ENCODE results near the gene NRBP1.

Gene NRBP1

GRCh38 chr2:27442920-27443282, 14.5 kb downstream of the NRBP1 start:
- Histone ChIP-seq H3K4me1 (ENCODE audit: control insufficient read depth, insufficient read depth, low read length) (no peaks in the 10 kb centered on the region), H3K27ac (ENCODE audit: extremely low read depth, low read depth, low read length) (no peak overlapping the region), H3K9me3 (ENCODE audit: control insufficient read depth, insufficient read depth, low read depth, low read length) (no peaks in the 10 kb centered on the region), H3K36me3 (ENCODE audit: control insufficient read depth in 2 of 2, insufficient read depth in 1 of 2, low read length in 2 of 2) (peaks cover 24 to 76% of the 10 kb centered on the region in 2 experiments), H3K4me3 (ENCODE audit: low read depth, low read length) (no peak overlapping the region)
- CTCF ChIA-PET: no interaction called here
- TF ChIP-seq ZNF324 (tag by site-specific recombination; IDR thresholded peaks at IDR 0.05) (no peak), ZNF121 (tag by site-specific recombination; IDR thresholded peaks at IDR 0.05) (no peak), ZNF549 (tag by site-specific recombination; IDR thresholded peaks at IDR 0.05) (no peak), ZBTB44 (tag by site-specific recombination; IDR thresholded peaks at IDR 0.05) (no peak), ZBTB21 (tag by site-specific recombination; IDR thresholded peaks at IDR 0.05) (no peak), KLF10 (tag by site-specific recombination; IDR thresholded peaks at IDR 0.05) (no peak), ZNF76 (tag by site-specific recombination; IDR thresholded peaks at IDR 0.05; ENCODE audit: borderline replicate concordance, low read depth) (no peak)
- TF ChIP-seq, protein P1, sequence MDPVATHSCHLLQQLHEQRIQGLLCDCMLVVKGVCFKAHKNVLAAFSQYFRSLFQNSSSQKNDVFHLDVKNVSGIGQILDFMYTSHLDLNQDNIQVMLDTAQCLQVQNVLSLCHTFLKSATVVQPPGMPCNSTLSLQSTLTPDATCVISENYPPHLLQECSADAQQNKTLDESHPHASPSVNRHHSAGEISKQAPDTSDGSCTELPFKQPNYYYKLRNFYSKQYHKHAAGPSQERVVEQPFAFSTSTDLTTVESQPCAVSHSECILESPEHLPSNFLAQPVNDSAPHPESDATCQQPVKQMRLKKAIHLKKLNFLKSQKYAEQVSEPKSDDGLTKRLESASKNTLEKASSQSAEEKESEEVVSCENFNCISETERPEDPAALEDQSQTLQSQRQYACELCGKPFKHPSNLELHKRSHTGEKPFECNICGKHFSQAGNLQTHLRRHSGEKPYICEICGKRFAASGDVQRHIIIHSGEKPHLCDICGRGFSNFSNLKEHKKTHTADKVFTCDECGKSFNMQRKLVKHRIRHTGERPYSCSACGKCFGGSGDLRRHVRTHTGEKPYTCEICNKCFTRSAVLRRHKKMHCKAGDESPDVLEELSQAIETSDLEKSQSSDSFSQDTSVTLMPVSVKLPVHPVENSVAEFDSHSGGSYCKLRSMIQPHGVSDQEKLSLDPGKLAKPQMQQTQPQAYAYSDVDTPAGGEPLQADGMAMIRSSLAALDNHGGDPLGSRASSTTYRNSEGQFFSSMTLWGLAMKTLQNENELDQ (tag by site-specific recombination; IDR thresholded peaks at IDR 0.05; ENCODE audit: low read depth): no peak
- TF ChIP-seq, protein P2, sequence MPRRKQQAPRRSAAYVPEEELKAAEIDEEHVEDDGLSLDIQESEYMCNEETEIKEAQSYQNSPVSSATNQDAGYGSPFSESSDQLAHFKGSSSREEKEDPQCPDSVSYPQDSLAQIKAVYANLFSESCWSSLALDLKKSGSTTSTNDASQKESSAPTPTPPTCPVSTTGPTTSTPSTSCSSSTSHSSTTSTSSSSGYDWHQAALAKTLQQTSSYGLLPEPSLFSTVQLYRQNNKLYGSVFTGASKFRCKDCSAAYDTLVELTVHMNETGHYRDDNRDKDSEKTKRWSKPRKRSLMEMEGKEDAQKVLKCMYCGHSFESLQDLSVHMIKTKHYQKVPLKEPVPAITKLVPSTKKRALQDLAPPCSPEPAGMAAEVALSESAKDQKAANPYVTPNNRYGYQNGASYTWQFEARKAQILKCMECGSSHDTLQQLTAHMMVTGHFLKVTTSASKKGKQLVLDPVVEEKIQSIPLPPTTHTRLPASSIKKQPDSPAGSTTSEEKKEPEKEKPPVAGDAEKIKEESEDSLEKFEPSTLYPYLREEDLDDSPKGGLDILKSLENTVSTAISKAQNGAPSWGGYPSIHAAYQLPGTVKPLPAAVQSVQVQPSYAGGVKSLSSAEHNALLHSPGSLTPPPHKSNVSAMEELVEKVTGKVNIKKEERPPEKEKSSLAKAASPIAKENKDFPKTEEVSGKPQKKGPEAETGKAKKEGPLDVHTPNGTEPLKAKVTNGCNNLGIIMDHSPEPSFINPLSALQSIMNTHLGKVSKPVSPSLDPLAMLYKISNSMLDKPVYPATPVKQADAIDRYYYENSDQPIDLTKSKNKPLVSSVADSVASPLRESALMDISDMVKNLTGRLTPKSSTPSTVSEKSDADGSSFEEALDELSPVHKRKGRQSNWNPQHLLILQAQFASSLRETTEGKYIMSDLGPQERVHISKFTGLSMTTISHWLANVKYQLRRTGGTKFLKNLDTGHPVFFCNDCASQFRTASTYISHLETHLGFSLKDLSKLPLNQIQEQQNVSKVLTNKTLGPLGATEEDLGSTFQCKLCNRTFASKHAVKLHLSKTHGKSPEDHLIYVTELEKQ (tag by site-specific recombination; IDR thresholded peaks at IDR 0.05; ENCODE audit: borderline replicate concordance): no peak
- TF ChIP-seq, protein P3, sequence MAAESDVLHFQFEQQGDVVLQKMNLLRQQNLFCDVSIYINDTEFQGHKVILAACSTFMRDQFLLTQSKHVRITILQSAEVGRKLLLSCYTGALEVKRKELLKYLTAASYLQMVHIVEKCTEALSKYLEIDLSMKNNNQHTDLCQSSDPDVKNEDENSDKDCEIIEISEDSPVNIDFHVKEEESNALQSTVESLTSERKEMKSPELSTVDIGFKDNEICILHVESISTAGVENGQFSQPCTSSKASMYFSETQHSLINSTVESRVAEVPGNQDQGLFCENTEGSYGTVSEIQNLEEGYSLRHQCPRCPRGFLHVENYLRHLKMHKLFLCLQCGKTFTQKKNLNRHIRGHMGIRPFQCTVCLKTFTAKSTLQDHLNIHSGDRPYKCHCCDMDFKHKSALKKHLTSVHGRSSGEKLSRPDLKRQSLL (tag by site-specific recombination; IDR thresholded peaks at IDR 0.05): no peak
- POLR2A ChIA-PET: interaction anchor here (1.0 to 1.2 kb wide), 2 partner anchors 14 to 15 kb away, joined by 3 read pairs; partner anchors contain the start of gene NRBP1

GRCh38 chr2:27445155-27445554, 16.7 kb downstream of the NRBP1 start:
- CTCF ChIA-PET: no interaction called here
- Histone ChIP-seq H3K4me3 (ENCODE audit: low read depth, low read length) (no peak overlapping the region), H3K4me1 (ENCODE audit: control insufficient read depth, insufficient read depth, low read length) (no peaks in the 10 kb centered on the region), H3K27ac (ENCODE audit: extremely low read depth, low read depth, low read length) (no peak overlapping the region), H3K9me3 (ENCODE audit: control insufficient read depth, insufficient read depth, low read depth, low read length) (no peaks in the 10 kb centered on the region), H3K36me3 (ENCODE audit: control insufficient read depth in 2 of 2, insufficient read depth in 1 of 2, low read length in 2 of 2) (peaks cover 7 to 74% of the 10 kb centered on the region in 2 experiments)
- POLR2A ChIA-PET: interaction anchor here (0.6 kb wide), 1 partner anchor 105 kb away, joined by 3 read pairs; no protein-coding TSS in a partner anchor
- TF ChIP-seq ZNF792 (tag by site-specific recombination; IDR thresholded peaks at IDR 0.05): no peak
- no peak for TF ChIP-seq ZNF433 (tag by site-specific recombination; IDR thresholded peaks at IDR 0.05; ENCODE audit: low read depth)
- no peak for TF ChIP-seq ZNF837 (tag by site-specific recombination; IDR thresholded peaks at IDR 0.05)

- ChIA-PET POLR2A (no interaction called here), CTCF (no interaction called here)
- peaks cover 7 to 72% of the 10 kb centered on the region in 2 experiments for H3K36me3 ChIP-seq (ENCODE audit: control insufficient read depth in 2 of 2, insufficient read depth in 1 of 2, low read length in 2 of 2)
- H3K4me1 ChIP-seq (ENCODE audit: control insufficient read depth, insufficient read depth, low read length): no peaks in the 10 kb centered on the region
- no peak overlapping the region for H3K4me3 ChIP-seq (ENCODE audit: low read depth, low read length)
- no peak overlapping the region for H3K27ac ChIP-seq (ENCODE audit: extremely low read depth, low read depth, low read length)
- H3K9me3 ChIP-seq (ENCODE audit: control insufficient read depth, insufficient read depth, low read depth, low read length): no peaks in the 10 kb centered on the region
- TF ChIP-seq ZNF843 (tag by site-specific recombination; IDR thresholded peaks at IDR 0.05) (no peak), PRDM6 (tag by site-specific recombination; IDR thresholded peaks at IDR 0.05) (no peak), ZNF596 (tag by site-specific recombination; IDR thresholded peaks at IDR 0.05) (no peak), ZNF24 (tag by site-specific recombination; IDR thresholded peaks at IDR 0.05) (no peak), ZNF571 (tag by site-specific recombination; IDR thresholded peaks at IDR 0.05) (no peak), ZNF274 (IDR thresholded peaks at IDR 0.05; ENCODE audit: low read length) (no peak), ZNF274 (tag by site-specific recombination; IDR thresholded peaks at IDR 0.05; ENCODE audit: borderline replicate concordance) (no peak), ZNF624 (tag by site-specific recombination; IDR thresholded peaks at IDR 0.05) (no peak), ZNF366 (tag by site-specific recombination; conservative IDR thresholded peaks at IDR 0.05) (no peak), MYNN (tag by site-specific recombination; IDR thresholded peaks at IDR 0.05; ENCODE audit: borderline replicate concordance) (no peak)
Observed at GRCh38 chr2:27445615-27446014, 17.2 kb downstream of the NRBP1 start.

Measured in HEK293 (cell line).